ENCODE measurements around the gene THSD4. TPM values are rescaled to one million over a fixed set of nuclear protein-coding genes. Genes with fewer than 3 reads are reported as not detected.

The THSD4 gene
- total RNA-seq, 5 donors from 2014 or later (not counting 1 experiment from before 2014, with no cell fraction given): 0.03 to 0.23 (median 0.18) TPM; not detected in 2

DNA sequence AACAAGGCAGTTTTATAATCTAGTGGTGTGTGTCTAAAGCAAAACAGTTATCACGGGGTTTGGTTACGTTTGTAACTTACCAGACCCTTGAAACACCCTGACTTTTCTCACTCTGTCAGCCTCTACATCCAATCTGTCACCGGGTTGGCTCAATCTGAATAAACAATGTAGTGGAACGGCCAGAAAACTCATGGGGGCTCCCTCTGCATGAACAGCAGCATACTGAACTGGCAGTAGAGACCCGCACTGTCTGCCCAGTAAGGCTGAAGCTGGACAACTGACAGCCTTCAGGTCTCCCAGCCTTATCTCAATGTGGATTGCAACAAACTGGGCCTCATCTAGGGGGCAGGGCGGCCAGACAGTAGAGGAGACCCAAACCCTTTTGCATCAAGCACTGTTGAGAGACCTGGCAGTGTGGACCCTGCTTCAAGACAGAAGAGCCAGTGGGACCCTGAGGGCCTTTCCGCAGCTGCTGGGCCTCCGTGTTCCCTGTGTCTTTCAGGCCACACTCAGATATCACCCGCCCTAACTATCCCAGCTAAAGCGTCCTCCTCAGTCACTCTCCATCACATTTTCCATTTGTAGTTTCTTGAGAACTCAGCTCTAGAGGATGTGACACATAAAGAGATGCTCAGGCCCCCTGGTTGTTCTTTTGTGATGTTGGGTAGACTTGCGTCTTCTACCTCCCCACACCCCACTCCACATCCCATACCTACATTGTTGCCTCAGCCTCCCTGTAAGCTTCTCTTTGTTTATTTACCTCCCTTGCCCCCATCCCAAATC lies 513.9 kb downstream of the THSD4 start:
- CTCF ChIA-PET: no interaction called here
- peaks cover 33 to 34% of the 10 kb centered on the region in 2 donors for H3K27me3 Mint-ChIP-seq

DNA sequence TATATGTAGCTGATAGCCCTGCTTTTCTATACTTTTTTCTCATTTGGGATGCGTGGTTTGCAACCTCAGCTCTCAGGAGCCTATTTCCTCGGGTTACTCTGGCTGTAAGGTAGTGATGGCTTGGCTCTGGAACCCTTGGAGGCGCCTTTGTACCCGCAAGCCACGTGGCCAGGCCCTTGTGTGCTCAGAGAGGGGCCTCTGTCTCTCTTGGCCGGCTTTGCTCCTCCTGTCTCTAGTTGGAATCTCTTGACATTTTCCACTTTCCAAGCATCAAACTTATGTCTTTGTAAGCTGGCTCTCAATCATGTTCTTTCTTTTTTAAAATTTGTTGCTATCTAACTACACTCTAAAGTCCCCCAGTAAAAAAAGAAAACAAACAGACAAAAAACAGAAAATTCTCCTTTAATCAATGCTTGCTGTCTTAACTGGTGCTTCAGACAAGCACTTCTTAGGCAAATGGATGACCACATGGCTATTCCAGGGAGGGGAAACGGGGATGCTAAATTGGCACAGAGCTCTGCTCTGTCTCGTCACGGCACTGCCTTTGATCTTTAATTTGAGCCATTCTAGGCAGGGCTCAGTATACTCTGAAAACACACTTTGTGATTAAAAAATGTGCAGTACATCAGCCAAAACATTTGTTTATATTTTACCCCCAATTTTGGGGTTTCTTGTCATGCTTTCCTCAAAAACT lies 514.7 kb downstream of the THSD4 start:
- no peak overlapping the region for H3K4me3 Mint-ChIP-seq
- Histone ChIP-seq H3K36me3 (ENCODE audit: control insufficient read depth in 2 of 2, extremely low read depth in 1 of 2, insufficient read depth in 1 of 2, low read length in 1 of 2) (no peaks in the 10 kb centered on the region), H3K4me1 (ENCODE audit: control insufficient read depth in 1 of 2, extremely low read depth in 1 of 2, insufficient read depth in 2 of 2, low read length in 2 of 2) (no peaks in the 10 kb centered on the region), H3K9me3 (no peaks in the 10 kb centered on the region), H3K4me3 (ENCODE audit: control insufficient read depth in 1 of 2, extremely low read depth in 1 of 2, low read length in 1 of 2) (no peak overlapping the region), H3K27ac (ENCODE audit: low read length) (no peak overlapping the region), H3K27me3 (replicated peaks in 1 of 2; ENCODE audit: control insufficient read depth in 2 of 2, extremely low read depth in 1 of 2, insufficient read depth in 2 of 2, low read length in 1 of 2) (peaks cover 0 to 5% of the 10 kb centered on the region in 2 experiments)
- POLR2A ChIA-PET: no interaction called here
- no peaks in the 10 kb centered on the region for H3K4me1 Mint-ChIP-seq
- CTCF ChIA-PET: no interaction called here
- H3K27ac Mint-ChIP-seq: no peak overlapping the region
- H3K36me3 Mint-ChIP-seq: no peaks in the 10 kb centered on the region
- DNase-seq (no peak), ATAC-seq (replicated peaks in 1 of 4) (no peak)
- peaks cover 36 to 39% of the 10 kb centered on the region in 2 donors for H3K27me3 Mint-ChIP-seq
- 59% methylated on average over 4 of the region's 9 CpGs for WGBS (ENCODE audit: insufficient coverage)
- H3K9me3 Mint-ChIP-seq: no peaks in the 10 kb centered on the region

More for the DNA sequence above, 513.9 kb downstream of the THSD4 start:
- no peak overlapping the region for H3K27ac Mint-ChIP-seq
- H3K4me3 Mint-ChIP-seq: no peak overlapping the region
- no peaks in the 10 kb centered on the region for H3K4me1 Mint-ChIP-seq
- ATAC-seq (replicated peaks in 1 of 4): no peak
- no peak for DNase-seq
- Histone ChIP-seq H3K36me3 (ENCODE audit: control insufficient read depth in 2 of 2, extremely low read depth in 1 of 2, insufficient read depth in 1 of 2, low read length in 1 of 2) (no peaks in the 10 kb centered on the region), H3K4me1 (ENCODE audit: control insufficient read depth in 1 of 2, extremely low read depth in 1 of 2, insufficient read depth in 2 of 2, low read length in 2 of 2) (no peaks in the 10 kb centered on the region), H3K9me3 (no peaks in the 10 kb centered on the region), H3K4me3 (ENCODE audit: control insufficient read depth in 1 of 2, extremely low read depth in 1 of 2, low read length in 1 of 2) (no peak overlapping the region), H3K27me3 (replicated peaks in 1 of 2; ENCODE audit: control insufficient read depth in 2 of 2, extremely low read depth in 1 of 2, insufficient read depth in 2 of 2, low read length in 1 of 2) (peaks cover 0 to 5% of the 10 kb centered on the region in 2 experiments), H3K27ac (ENCODE audit: low read length) (no peak overlapping the region)
- whole genome bisulfite sequencing (ENCODE audit: insufficient coverage): 70% methylated on average over 4 of the region's 11 CpGs
- peaks cover 0 to 3% (median 0%) of the 10 kb centered on the region in 3 donors for H3K9me3 Mint-ChIP-seq
- POLR2A ChIA-PET: no interaction called here
- no peaks in the 10 kb centered on the region for H3K36me3 Mint-ChIP-seq

DNA sequence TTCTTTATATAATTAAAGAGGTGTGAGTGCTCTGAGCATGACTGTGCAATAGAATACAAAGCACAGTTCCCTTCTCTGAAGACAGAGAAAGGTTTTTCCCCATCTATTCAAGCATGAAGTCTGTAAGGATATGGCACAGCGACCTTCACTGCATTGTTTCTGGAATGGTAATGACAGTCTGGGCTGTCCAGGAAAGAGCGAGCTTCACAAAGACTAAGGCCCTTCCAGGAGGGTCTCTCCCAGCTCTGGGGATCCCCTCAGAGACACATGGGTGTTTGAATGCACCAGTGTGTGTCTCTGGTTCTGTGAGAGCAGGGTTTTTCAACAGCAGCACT lies 515.2 kb downstream of the THSD4 start:
- Histone ChIP-seq H3K27ac (ENCODE audit: low read length) (no peak overlapping the region), H3K4me3 (ENCODE audit: control insufficient read depth in 1 of 2, extremely low read depth in 1 of 2, low read length in 1 of 2) (no peak overlapping the region), H3K4me1 (ENCODE audit: control insufficient read depth in 1 of 2, extremely low read depth in 1 of 2, insufficient read depth in 2 of 2, low read length in 2 of 2) (no peaks in the 10 kb centered on the region), H3K9me3 (no peaks in the 10 kb centered on the region), H3K36me3 (ENCODE audit: control insufficient read depth in 2 of 2, extremely low read depth in 1 of 2, insufficient read depth in 1 of 2, low read length in 1 of 2) (no peaks in the 10 kb centered on the region), H3K27me3 (replicated peaks in 1 of 2; ENCODE audit: control insufficient read depth in 2 of 2, extremely low read depth in 1 of 2, insufficient read depth in 2 of 2, low read length in 1 of 2) (peaks cover 0 to 5% of the 10 kb centered on the region in 2 experiments)
- Mint-ChIP-seq H3K9me3 (no peaks in the 10 kb centered on the region), H3K27ac (no peak overlapping the region), H3K4me1 (no peaks in the 10 kb centered on the region), H3K27me3 (peaks cover 38 to 39% of the 10 kb centered on the region in 2 donors), H3K36me3 (no peaks in the 10 kb centered on the region), H3K4me3 (no peak overlapping the region)
- WGBS (ENCODE audit: insufficient coverage): no CpG with 5 or more reads among the region's 2 CpGs
- ChIA-PET POLR2A (no interaction called here), CTCF (interaction anchor here in 1 of 2 donors (0.7 kb wide), 1 partner anchor 14 kb away, joined by 3 read pairs; no protein-coding TSS in a partner anchor)
- DNase-seq (no peak), ATAC-seq (replicated peaks in 1 of 4) (no peak)

DNA sequence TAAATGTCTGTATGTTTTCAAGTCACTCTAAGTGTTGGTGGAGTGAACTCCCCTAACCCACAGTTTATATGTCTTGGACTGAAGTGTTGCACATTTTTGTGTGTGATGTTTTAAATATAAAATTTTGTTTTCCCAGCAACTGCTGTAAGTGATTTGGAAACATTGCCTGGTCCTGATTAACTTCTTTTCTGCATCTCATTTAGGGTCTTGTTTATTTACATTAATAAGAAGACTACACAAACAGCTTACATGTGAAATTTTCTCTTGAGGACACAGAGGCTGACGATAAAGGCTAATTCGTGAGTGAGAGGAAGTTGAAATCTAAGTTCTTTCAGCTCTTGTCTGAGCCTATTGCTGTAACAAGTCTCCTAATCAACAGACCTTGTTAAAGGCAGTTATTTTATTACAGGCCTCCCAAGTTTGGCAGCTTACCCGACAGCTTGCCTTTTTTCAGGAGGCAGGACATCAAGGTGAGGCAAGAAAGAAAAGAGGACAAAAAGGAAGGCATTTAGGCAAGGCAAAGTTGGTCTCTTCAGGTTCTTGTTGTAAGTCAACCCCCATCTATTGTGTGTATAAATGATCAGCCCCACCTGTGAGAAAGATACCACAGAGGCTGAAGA lies 517.4 kb downstream of the THSD4 start:
- peaks cover 36 to 39% of the 10 kb centered on the region in 2 donors for H3K27me3 Mint-ChIP-seq
- no peak for ATAC-seq (replicated peaks in 1 of 4)

DNA sequence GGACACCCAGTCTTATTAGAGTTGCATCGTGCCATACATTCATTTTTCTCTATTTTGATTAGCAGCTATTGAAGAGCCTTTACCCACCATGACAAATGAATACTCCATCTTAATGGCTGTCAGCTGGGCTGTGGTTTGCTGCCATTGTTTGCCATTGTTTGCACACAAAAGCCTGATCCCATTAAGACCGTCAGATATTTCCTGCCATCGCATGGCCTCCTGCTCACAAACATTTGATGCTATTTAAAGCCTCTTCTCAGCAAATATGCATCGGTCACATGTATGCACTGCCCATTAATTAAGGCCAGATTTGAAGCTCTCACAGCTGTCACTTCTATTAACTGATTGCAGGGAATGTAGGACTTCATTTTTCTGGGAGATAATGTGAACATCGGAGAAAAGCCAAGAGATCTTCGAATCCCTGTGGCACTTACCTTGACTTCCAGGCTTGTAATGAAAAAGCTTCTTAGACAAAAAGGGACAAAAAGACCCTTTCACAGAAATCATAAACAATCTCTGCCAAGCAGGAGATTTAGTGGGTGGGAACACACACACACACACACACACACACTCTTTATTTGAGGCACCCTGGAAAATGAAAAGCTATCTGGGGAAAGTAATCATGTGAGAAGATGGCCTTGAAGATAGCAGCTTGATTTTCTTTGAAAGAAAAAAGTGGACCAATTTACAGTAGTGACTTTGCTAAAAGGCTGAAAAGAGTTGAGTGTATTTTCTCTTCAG lies 519.7 kb downstream of the THSD4 start:
- Histone ChIP-seq H3K9me3 (no peaks in the 10 kb centered on the region), H3K4me1 (ENCODE audit: control insufficient read depth in 1 of 2, extremely low read depth in 1 of 2, insufficient read depth in 2 of 2, low read length in 2 of 2) (no peaks in the 10 kb centered on the region), H3K4me3 (ENCODE audit: control insufficient read depth in 1 of 2, extremely low read depth in 1 of 2, low read length in 1 of 2) (no peak overlapping the region), H3K27ac (ENCODE audit: low read length) (no peak overlapping the region), H3K36me3 (ENCODE audit: control insufficient read depth in 2 of 2, extremely low read depth in 1 of 2, insufficient read depth in 1 of 2, low read length in 1 of 2) (no peaks in the 10 kb centered on the region), H3K27me3 (replicated peaks in 1 of 2; ENCODE audit: control insufficient read depth in 2 of 2, extremely low read depth in 1 of 2, insufficient read depth in 2 of 2, low read length in 1 of 2) (peaks cover 0 to 8% of the 10 kb centered on the region in 2 experiments)
- Mint-ChIP-seq H3K9me3 (no peaks in the 10 kb centered on the region), H3K27me3 (peaks cover 29 to 35% of the 10 kb centered on the region in 2 donors), H3K27ac (no peak overlapping the region), H3K4me3 (no peak overlapping the region), H3K36me3 (no peaks in the 10 kb centered on the region), H3K4me1 (no peaks in the 10 kb centered on the region)
- ATAC-seq (replicated peaks in 1 of 4) (no peak), DNase-seq (no peak)
- WGBS (ENCODE audit: insufficient coverage): 40% methylated on average over 1 of the region's 6 CpGs
- POLR2A ChIA-PET: interaction anchor here (0.5 to 0.6 kb wide), 2 partner anchors 15 to 442 kb away, joined by 3 read pairs; no protein-coding TSS in a partner anchor
- CTCF ChIA-PET: no interaction called here

More for the DNA sequence above, 517.4 kb downstream of the THSD4 start:
- POLR2A ChIA-PET: no interaction called here
- WGBS (ENCODE audit: insufficient coverage): 83% methylated on average over 1 of the region's 3 CpGs
- Histone ChIP-seq H3K27ac (ENCODE audit: low read length) (no peak overlapping the region), H3K4me1 (ENCODE audit: control insufficient read depth in 1 of 2, extremely low read depth in 1 of 2, insufficient read depth in 2 of 2, low read length in 2 of 2) (no peaks in the 10 kb centered on the region), H3K4me3 (ENCODE audit: control insufficient read depth in 1 of 2, extremely low read depth in 1 of 2, low read length in 1 of 2) (no peak overlapping the region), H3K27me3 (replicated peaks in 1 of 2; ENCODE audit: control insufficient read depth in 2 of 2, extremely low read depth in 1 of 2, insufficient read depth in 2 of 2, low read length in 1 of 2) (peaks cover 0 to 7% of the 10 kb centered on the region in 2 experiments), H3K9me3 (no peaks in the 10 kb centered on the region), H3K36me3 (ENCODE audit: control insufficient read depth in 2 of 2, extremely low read depth in 1 of 2, insufficient read depth in 1 of 2, low read length in 1 of 2) (no peaks in the 10 kb centered on the region)
- H3K4me3 Mint-ChIP-seq: no peak overlapping the region
- H3K27ac Mint-ChIP-seq: no peak overlapping the region
- H3K9me3 Mint-ChIP-seq: no peaks in the 10 kb centered on the region
- H3K4me1 Mint-ChIP-seq: no peaks in the 10 kb centered on the region
- CTCF ChIA-PET: no interaction called here
- no peaks in the 10 kb centered on the region for H3K36me3 Mint-ChIP-seq
- no peak for DNase-seq

DNA sequence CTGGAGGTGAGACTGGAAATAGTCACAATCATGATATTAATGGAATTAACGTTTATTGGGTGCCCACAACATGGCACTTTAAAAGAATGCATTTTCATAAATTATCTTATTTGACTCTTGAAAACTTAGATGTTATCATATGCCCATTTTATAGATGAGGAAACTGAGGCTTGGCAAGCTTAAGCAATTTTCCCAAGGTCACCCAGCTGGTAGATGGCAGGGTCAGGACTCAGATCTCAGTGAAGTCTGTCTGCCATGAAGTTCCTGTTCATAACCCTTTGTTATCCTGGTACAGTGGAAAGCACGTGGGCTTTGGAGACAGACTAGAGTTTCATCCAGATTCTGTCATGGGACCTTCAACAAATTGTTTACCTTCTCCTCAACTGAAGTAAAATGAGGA lies 520.5 kb downstream of the THSD4 start:
- H3K4me3 ChIP-seq (ENCODE audit: control insufficient read depth in 1 of 2, extremely low read depth in 1 of 2, low read length in 1 of 2): no peak overlapping the region
- 50% methylated on average over 1 of the region's 2 CpGs for WGBS (ENCODE audit: insufficient coverage)
- H3K27ac ChIP-seq (ENCODE audit: low read length): no peak overlapping the region
- Mint-ChIP-seq H3K4me3 (no peak overlapping the region), H3K27me3 (peaks cover 31 to 38% of the 10 kb centered on the region in 2 donors), H3K27ac (no peak overlapping the region), H3K9me3 (no peaks in the 10 kb centered on the region), H3K36me3 (no peaks in the 10 kb centered on the region), H3K4me1 (no peaks in the 10 kb centered on the region)
- peaks cover 0 to 10% of the 10 kb centered on the region in 2 experiments for H3K27me3 ChIP-seq (replicated peaks in 1 of 2; ENCODE audit: control insufficient read depth in 2 of 2, extremely low read depth in 1 of 2, insufficient read depth in 2 of 2, low read length in 1 of 2)
- ChIA-PET POLR2A (interaction anchor here (0.5 to 0.6 kb wide), 2 partner anchors 16 to 442 kb away, joined by 3 read pairs; no protein-coding TSS in a partner anchor), CTCF (no interaction called here)
- no peaks in the 10 kb centered on the region for H3K4me1 ChIP-seq (ENCODE audit: control insufficient read depth in 1 of 2, extremely low read depth in 1 of 2, insufficient read depth in 2 of 2, low read length in 2 of 2)
- no peak for DNase-seq
- no peak for ATAC-seq (replicated peaks in 1 of 4)
- no peaks in the 10 kb centered on the region for H3K36me3 ChIP-seq (ENCODE audit: control insufficient read depth in 2 of 2, extremely low read depth in 1 of 2, insufficient read depth in 1 of 2, low read length in 1 of 2)
- no peaks in the 10 kb centered on the region for H3K9me3 ChIP-seq

Data from T-cell (primary cell).